HL-60 (cell line): ENCODE data around the gene SLC16A13.

ENCODE experiments used
- DNase-seq, 2 experiments: peaks; one replicate each; pipeline ENCODE4 v3.0.0-alpha.2; 2010 to 2020; ENCODE audit warnings: low read depth in 1 of 2, low spot score in 1 of 2
- H3K27ac ChIP-seq: fragments of 250-450 bp; sonication (Bioruptor Pico); replicated peaks from 2 replicates; pipeline ENCODE4 v1.5.1; 2020; ENCODE audit warnings: mild to moderate bottlenecking, moderate library complexity
- H3K27me3 ChIP-seq: fragments of 250-450 bp; sonication (Bioruptor Pico); 2 replicates; pipeline ENCODE4 v1.5.1; 2021; ENCODE audit warnings: mild to moderate bottlenecking, moderate library complexity; ENCODE audit not compliant: insufficient read depth, poor library complexity, severe bottlenecking
- H3K4me3 ChIP-seq: replicated peaks from 2 replicates; pipeline ENCODE4 v1.5.1; 2011; ENCODE audit warnings: mild to moderate bottlenecking, control low read depth, low read length; ENCODE audit not compliant: insufficient read depth
- CTCF ChIP-seq: IDR thresholded peaks from one replicate; pipeline ENCODE4 v1.5.1; 2011; ENCODE audit warnings: low read length, control low read depth, inconsistent platforms; ENCODE audit not compliant: insufficient read depth
- GABPA ChIP-seq: IDR thresholded peaks from 2 replicates; pipeline ENCODE4 v1.6.1; 2012; ENCODE audit warnings: low read depth
- POLR2AphosphoS5 ChIP-seq: IDR thresholded peaks from 2 replicates; pipeline ENCODE4 v1.6.1; 2012; ENCODE audit warnings: low read depth
- REST ChIP-seq: IDR thresholded peaks from 2 replicates; pipeline ENCODE4 v1.6.1; 2012; ENCODE audit warnings: low read depth; ENCODE audit not compliant: insufficient replicate concordance
- SPI1 ChIP-seq: IDR thresholded peaks from 2 replicates; pipeline ENCODE4 v1.6.1; 2012; ENCODE audit warnings: low read depth, mild to moderate bottlenecking, borderline replicate concordance

Gene SLC16A13

DNA sequence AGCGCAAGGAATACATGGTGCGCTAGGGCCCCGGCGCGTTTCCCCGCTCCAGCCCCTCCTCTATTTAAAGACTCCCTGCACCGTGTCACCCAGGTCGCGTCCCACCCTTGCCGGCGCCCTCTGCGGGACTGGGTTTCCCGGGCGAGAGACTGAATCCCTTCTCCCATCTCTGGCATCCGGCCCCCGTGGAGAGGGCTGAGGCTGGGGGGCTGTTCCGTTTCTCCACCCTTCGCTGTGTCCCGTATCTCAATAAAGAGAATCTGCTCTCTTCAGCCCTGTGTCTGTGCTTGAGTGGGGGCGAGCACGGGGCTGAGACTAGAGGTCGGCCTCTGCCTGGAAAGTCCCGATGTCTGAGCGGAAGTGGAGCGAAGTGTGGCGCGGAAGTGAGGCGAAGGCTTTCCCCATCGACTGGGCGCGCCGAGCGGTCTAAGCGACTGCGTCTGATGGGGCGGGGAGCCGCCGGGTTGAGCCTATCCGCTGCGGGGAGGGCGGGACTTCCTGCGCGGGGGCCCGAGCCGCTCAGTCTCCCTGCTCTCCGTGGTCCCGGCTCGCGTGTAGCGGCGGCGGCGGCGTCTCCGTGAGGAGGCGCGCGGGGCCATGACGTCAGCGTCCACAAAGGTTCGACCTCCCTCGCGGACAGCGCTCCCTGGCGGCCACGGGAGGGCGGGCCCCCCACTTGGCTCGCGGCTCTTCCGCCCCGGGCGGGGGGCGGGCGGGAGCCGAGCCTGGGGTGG lies 21.4 kb upstream of the SLC16A13 start:
- peak; percentile 65; the same call in 1 of the 2 replicates for TF ChIP-seq GABPA
- TF ChIP-seq REST = no peak
- peak; percentile 76 for TF ChIP-seq SPI1
- TF ChIP-seq CTCF = peak; percentile 12
- TF ChIP-seq POLR2AphosphoS5 = peak; percentile 90
- peak; percentile 76 to 92 for DNase-seq
- Histone ChIP-seq H3K4me3 (peak overlapping the region; percentile 65), H3K27me3 (no peaks in the 10 kb centered on the region), H3K27ac (peak overlapping the region; percentile 99)

DNA sequence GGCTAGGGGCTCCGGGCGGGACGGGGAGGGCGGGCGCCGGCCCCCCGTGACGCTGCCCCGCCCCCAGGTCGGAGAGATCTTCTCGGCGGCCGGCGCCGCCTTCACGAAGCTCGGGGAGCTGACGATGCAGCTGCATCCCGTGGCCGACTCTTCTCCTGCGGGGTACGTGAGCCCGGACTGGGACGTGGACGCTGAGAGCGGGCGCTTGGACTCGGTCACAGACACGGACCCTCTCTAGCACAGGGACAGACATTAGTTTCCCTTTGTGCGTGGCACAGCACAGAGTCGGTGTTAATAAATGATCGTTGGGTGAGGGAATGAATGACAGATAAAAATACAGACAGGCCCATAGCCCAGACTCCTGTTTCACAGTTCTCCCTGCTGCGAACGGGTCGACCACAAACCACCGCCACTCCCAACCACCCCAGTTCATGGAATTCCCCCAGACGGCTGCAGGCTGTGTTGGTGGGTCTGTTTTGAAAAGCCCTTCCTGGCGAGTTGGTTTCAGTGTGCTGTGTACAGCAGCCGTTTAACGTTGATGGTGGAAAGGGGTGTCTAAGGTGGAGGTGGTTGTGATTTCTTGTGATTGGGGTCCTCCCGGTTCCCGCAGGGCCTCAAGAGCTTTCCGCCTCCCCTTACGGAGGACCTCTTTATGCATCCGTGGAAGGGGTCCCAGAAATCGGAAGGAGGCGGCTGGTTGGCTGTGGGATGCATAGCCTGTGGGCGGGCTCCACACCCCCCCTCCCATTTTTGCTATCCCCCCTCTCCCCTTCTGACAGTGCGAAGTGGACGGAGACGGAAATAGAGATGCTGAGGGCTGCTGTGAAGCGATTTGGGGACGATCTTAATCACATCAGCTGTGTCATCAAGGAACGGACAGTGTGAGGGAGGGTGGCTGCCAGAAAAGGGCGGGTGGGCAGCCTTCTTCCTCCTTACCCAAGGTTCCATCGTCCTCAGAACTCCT lies 20.5 kb upstream of the SLC16A13 start:
- no peaks in the 10 kb centered on the region for H3K27me3 ChIP-seq
- DNase-seq = no peak
- peak overlapping the region; percentile 45 for H3K4me3 ChIP-seq
- no peak for TF ChIP-seq REST
- no peak for TF ChIP-seq SPI1
- no peak for TF ChIP-seq POLR2AphosphoS5
- no peak for TF ChIP-seq GABPA
- TF ChIP-seq CTCF = no peak
- peak overlapping the region; percentile 99 for H3K27ac ChIP-seq

DNA sequence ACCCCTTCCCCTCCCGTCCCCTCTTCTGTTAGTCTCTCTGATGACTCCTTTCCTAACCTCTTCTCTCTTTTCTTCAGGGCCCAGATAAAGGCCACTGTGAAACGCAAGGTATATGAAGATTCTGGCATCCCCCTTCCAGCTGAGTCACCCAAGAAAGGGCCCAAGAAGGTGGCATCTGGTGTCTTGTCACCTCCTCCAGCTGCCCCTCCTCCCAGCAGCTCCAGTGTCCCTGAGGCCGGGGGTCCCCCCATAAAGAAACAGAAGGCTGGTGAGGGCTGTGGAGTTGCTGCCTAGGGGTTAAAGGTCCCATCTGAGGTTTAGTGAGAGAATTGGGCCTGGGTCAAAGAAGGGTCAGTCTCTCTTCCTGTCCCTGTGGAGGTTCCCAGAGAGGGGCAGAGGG lies 19.4 kb upstream of the SLC16A13 start:
- Histone ChIP-seq H3K4me3 (no peak overlapping the region), H3K27ac (no peak overlapping the region)

More for the DNA sequence above, 19.4 kb upstream of the SLC16A13 start:
- H3K27me3 ChIP-seq = no peaks in the 10 kb centered on the region
- DNase-seq = no peak
- TF ChIP-seq POLR2AphosphoS5 (no peak), CTCF (no peak), GABPA (no peak), REST (no peak), SPI1 (no peak)
